ENCODE data around the gene KANK3.

DNA sequence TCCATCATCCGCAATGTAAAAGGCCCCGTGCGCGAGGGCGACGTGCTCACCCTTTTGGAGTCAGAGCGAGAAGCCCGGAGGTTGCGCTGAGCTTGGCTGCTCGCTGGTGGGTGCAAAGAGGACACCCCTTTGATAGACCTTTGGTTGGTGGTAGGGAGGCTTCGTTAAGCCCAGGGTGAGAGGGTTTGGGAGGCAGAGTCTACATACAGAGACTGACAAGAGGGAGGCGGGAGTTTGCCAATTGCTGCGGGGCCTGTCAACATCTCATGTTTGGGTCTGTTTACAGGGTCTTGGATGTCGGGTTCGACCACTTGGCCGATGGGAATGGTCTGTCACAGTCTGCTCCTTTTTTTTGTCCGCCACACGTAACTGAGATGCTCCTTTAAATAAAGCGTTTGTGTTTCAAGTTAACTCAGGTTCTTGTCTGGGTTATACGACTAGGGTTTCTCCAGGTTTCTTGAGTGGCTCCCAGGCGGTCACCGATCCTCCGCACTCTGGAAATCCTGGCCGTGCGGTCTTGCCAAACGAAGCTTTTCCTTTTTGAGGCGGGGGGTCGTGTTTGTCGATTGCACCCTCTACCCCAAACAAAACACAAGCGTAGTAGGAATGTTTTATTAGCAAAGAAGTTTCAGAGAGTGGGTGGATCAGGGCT, 20.9 kb downstream of the KANK3 start:
- TF ChIP-seq, protein P1, sequence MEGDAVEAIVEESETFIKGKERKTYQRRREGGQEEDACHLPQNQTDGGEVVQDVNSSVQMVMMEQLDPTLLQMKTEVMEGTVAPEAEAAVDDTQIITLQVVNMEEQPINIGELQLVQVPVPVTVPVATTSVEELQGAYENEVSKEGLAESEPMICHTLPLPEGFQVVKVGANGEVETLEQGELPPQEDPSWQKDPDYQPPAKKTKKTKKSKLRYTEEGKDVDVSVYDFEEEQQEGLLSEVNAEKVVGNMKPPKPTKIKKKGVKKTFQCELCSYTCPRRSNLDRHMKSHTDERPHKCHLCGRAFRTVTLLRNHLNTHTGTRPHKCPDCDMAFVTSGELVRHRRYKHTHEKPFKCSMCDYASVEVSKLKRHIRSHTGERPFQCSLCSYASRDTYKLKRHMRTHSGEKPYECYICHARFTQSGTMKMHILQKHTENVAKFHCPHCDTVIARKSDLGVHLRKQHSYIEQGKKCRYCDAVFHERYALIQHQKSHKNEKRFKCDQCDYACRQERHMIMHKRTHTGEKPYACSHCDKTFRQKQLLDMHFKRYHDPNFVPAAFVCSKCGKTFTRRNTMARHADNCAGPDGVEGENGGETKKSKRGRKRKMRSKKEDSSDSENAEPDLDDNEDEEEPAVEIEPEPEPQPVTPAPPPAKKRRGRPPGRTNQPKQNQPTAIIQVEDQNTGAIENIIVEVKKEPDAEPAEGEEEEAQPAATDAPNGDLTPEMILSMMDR (conservative IDR thresholded peaks at IDR 0.05; ENCODE audit: low read length) = no peak
- TF ChIP-seq EZH2phosphoT487 (IDR thresholded peaks at IDR 0.05; ENCODE audit: borderline replicate concordance) = no peak

Data from Loucy (cell line).